NCI-H748 (cell line): ENCODE measurements around the gene PER2.

Source experiments
- DNase-seq: peaks from one replicate; lab custom pipeline; 2025; ENCODE audit not compliant: unreplicated experiment; lab: John Stamatoyannopoulos, UW

PER2 gene

DNA sequence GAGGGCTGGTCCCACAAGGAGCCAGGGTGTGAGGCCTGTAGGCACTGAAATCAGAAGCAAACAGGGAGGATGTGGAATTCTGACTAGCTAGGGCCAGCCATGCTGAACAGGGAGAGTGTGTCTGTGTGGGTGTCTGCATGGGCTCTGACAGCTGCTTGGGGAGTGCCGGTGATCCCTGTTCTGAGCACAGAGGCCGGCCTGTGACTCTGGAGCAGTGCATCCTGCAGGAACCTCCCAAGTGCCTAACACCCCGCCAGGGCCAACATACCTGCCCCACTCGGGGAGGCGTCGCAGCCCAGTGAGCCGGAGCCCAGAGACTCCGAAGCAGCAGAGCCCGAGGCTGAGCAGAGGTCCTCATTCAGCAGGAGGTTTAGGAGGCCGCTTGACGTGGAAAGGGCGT lies 37.1 kb downstream of the PER2 start:
- DNase-seq: no peak

DNA sequence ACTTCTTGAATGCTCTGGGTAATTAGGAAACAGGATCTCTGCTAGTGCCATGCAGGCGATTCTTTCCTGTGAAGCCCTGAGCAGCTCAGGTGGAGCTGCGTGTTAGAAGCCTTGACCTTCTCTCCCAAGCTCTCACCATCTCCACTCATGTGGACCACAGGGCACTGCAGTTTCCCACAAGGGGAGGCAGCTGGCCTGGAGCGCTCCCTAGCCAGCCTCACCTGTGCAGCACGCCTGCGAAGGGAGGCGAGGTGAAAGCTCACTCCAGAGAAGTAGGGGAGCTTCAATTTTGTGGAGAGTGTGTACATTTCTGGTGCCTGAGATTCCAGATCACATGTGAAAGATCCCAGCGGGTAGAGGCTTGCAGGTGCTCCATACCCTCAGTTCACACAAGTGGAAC lies 37.5 kb downstream of the PER2 start:
- no peak for DNase-seq

DNA sequence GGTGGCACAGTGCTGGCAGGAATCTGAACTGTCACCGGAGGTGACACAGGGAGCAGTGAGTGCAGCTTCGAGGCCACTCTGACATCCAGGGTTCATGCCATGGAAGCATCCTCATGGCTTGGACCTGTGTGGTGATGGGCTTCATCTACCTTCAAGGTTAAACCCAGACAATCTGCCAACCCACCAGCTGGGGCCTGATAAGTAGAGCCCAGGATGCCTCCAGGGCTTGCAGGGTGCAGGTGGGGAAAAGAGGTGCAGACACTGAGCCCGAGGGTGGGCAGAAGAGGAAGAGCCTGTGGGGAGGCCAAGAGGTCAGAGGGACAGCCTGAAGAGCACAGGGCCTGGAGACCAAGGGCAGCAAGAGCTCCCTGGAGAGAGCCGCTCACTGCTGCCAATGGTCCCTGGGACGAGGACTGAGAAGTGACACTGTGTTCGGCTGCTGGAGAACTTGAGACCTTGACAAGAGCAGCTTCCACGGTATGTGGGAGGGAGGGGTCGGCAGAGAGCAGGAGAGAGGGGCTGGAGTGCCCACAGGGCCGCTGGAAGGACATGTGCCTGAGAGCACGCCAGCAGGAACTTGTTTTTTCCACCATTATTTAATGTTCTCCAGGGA lies 40.5 kb downstream of the PER2 start:
- no peak for DNase-seq

DNA sequence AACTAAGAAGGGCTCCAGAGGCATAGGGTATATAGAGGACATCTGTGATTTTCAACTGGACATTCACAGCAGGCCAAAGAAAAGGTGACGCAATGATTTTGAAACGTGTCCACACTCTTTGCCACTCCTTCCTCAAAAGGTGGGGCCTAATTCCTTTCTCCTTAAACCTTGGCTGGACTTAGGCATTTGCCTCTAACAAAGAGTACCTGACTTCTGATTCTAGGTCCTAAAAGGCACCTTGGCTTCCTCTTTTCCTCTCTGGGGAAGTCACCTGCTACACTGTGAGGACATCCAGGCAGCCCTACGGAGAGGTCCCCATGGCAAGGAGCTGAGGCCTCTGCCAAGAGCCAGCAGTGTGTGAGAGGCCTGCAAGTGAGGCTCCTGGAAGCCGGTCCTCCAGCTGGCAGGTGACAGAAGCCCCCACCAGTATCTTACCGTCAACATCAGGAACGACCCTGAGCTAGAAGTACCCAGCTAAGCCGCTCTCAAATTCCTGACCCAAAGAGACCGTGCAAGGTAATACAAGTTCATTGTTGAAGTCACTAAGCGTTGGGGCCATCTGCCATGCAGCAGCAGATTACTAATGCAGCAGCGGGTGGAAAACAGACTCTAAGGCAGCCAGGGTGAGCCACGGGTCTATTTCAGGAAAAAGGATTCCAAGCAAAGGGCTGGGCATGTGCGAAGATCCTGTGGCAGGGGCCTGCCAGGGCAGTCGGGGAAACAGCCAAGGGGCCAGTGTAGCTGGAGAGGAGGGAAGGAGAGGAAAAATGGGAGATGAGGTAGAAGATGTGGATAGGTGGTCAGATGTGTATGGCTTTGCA lies 41.2 kb downstream of the PER2 start:
- no peak for DNase-seq

DNA sequence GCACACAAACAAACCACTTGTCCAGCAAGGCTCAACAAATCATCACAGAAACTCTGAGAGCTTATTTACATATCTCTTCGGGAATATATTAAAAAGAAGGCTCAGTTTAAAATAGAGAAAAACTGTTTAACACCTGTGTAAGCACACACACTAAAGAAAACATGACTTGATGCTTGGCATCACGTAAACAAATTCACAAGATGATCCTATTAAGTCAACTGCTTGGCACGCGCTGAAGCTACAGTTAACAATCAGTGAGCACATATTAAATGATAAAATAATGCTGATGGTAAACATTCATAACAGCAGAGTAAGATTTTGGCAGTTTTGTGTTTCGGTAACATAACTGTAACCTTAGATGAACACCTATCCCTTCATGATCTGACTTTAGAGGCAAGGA lies 44.3 kb downstream of the PER2 start:
- DNase-seq: no peak

DNA sequence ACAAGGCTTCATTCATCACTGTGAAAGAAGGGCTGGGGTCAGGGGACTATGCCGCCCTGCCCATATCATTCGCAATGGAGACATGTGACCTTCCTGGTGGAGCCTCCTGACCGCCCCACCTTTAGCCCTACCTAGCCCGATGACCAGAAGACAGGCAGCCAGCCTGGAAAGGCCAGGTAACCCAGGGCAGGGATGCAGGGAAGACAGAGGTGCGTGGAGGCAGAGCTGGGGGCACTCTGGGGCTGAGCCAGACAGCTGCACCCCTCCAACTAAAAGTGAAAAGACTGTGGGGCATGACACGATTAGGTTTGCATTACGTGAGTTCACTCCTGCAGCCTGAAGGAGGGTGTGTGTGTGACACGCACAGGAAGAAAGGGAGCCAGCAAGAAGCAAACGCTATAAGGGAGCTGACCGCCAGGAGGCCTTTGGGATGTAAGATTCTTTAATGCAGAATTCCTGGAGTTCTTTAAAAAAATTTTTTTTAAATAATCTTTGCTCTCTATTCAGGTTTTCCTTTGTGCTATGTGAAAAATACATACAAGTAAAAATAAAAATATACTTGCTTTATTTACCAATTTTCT lies 44.8 kb downstream of the PER2 start:
- DNase-seq: peak; percentile 39

DNA sequence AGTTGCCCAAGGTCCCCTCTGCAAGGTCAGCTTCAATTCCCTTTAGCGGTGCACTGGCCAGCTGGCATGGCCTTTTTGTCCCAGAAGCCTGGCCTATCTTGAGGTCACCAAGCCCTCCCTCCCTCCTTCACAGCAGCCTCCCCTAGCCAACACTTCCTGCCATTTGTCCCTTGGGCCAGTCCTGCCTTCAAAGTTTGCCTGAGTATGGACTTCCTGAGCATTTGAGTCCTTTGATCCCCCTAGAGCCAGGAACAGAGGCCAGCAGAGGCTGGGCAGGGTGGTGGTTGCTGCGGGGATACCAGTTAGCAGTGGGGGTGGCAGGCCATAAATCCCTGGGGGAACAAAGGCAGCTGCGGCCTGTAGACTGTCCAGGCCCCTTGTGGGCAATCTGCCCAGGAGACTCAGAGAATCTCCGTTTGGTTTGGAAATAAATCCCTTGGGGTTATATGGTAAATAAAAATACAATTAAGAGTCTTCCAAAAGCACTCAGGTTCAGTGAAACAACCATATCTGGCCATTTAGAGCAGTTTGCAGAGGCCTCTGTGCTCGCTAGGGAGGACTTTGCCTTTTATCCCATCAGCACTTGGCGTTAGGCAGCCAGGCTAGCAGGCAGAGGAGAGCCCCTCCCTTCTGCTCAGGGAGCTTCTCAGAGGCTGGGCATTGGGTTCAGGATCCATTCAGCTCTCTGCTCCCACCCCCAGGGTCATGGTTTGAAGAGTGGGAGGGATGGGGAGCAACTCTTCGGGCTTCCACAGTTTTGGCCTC lies 45.5 kb downstream of the PER2 start:
- peak; percentile 74 for DNase-seq

DNA sequence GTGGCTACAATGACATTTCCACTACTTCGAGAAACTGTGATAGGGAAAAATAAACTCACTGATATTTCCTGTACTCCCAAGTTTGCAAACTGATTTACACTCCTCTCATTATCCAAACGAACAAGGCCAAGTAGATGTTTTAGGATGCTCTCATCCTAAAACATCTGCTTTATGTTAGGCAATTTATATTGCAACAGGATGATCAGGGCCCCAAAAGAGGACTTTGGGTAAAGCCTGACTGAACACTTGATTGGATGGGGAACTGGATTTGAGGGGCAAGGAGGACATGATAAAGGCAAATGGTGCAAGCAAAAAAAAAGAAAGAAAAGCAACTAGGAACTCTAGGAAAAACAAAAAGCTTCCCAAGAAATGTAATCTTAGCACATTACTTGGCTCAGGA lies 46.4 kb downstream of the PER2 start:
- no peak for DNase-seq

DNA sequence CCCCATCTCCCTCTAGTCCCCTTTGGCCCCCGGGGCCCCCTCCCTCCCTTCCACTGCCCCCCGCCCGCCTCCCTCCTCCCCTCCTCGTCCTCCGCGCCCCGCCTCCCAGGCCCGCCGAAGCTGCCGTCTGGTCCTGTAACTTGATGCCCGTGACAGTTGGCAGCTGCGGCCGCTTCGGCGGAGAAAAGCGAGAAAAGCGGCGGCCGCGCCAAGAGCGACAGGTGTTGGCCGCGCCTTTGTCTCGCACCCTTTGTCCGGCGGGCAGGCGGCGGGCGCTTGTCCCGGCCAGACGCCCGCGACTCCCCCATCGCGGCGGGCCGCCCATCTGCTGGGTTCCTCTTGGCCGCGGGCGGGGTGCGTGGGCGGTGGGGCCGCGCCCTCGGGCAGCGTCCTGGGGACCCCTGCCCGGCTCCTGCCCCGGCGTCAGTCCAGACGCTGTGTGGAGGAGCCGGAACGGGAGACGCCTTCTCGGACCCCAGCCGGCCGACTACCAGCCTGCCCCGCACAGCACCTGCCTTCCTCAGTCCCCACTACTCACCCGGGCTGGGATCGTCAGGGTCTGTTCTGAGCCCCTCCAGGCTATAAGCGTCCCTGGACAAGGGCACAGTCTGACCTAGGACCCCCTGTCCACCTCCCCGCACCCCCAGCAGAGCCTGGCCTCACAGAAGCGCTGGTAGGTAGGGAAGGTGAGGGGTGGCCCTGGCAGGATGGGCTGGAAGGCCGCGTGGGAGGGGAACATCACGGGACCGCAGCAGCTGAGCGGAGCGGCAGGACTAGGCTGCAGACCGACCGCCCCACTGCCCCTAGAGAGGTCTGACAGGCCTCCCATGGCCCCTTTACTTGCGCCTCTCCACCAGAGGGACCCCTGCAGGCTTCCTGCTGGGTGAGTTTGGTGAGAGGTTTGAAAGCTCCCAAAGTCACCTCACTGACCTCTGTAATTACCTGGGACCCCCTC lies 47.4 kb downstream of the PER2 start:
- peak; percentile 98 for DNase-seq

DNA sequence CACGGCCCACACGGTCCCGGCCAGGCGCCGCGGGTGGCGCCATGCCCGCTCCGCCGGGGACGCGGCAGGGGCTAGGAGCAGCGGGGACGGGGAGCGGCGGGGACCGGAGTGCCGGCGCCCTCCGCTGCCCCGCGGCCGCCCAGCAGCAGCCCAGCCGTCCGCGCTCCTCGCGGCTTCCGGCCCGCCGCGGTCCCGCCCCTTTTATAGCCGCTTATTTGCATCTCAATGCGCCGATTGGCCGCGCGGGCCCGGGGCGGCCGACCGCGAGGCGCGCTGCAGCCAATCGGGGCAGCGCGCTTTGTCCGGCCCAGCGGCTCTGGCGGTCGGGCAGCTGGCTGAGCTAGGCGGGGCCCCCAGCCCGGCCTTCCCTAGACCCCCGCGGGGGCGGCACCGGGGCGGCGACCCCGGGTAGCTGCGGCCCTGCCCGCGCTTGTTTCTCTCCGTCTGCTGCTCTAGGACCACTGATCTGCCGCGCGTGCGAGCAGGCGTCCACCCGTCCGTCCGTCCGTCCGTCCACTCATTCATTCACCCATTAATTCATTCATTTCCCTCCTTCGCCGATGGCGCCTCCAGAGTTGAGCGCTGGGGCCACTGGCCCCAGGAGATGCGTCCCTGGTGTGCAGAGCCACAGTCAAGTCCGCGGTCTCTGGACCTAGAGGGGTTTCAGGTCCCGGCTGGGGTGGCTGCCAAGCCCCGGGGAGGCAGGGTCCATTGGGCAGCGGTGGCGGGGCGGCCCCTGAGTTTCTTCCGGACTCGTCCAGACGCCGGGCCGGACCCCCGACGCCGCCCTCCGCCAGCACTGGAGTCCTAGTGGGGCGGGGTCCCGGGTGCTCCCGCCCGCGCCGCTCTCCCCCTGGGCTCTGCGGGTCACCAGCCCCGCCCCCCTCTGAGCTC lies 48.3 kb downstream of the PER2 start, which contains the start of gene HES6:
Gene HES6 (minus strand): TSS at position 176 of the 894 bp plus-strand sequence. CDS start 133 bp downstream, at position 43.
- DNase-seq: peak; percentile 98

DNA sequence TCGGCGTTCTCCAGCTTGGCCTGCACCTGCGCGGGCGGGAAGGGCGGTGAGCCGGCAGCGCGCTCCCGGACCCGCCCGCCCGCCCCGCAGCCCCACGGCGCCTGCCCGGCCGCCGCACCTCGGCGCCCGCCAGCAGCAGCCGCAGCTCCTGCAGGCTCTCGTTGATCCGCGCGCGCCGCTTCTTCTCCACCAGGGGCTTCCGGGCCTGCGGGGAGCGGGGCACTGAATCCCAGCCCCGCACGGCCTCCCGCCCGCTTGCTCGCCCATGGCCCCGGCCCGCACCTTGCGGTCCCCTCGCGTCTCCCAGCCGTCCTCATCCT lies 48.9 kb downstream of the PER2 start:
- no peak for DNase-seq

DNA sequence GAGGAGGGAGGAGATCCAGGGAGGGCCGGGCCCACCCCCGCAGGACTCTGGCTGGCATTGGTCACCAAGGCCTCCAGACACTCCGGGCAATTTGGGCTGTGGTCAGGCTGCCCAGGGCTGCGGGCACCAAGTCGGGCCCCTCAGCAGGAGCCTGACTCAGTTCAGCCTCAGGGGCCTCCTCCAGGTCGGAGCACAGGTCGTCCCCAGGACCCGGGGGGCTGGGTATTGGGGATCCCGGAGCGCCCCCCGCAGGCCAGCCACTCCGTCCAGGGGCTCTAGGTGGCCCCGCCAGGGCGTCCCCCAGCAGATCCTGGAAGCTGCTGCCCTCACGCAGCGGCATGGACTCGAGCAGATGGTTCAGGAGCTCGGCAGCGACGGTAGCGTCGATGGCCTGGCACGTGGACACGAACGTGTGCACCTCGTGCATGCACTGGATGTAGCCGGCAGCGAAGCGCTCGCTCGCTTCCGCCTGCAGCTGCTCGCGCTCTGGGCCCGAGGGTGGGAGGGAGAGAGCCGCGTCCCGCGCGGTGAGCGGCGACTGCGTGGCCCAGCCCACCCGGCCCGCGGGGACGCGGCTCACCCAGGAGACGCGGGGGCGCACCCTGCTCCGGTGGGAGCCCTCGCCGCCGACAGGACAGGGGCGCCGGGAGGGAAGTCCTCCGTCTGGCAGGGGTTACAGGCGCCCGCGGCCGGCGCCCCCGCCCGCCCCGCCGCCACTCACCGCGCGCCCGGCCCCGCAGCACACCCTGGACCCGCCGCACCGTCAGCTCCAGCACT lies 49.5 kb downstream of the PER2 start:
- peak; percentile 78 for DNase-seq

DNA sequence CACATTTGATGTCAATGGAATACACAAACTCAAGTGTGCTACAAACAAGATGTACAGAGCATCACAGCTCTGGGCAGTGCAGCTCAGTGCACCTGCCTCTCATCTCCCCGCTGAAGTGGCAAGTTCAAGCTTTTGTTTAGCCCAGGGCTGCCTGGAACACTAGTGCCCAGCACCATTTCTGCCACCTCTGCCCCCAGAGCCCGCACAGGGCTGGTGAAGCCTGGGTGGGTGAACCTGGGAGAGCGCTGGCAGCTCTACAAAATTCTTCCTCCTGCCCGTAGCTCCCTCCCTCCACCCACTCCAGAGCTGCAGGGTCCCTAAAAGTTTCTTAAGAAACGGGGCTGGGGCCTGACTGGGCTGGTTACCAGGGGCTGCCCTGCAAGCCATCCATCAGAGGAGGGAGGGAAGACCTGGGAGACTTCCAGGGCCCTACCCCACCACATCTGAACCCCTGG lies 50.1 kb downstream of the PER2 start:
- DNase-seq: peak; percentile 50

DNA sequence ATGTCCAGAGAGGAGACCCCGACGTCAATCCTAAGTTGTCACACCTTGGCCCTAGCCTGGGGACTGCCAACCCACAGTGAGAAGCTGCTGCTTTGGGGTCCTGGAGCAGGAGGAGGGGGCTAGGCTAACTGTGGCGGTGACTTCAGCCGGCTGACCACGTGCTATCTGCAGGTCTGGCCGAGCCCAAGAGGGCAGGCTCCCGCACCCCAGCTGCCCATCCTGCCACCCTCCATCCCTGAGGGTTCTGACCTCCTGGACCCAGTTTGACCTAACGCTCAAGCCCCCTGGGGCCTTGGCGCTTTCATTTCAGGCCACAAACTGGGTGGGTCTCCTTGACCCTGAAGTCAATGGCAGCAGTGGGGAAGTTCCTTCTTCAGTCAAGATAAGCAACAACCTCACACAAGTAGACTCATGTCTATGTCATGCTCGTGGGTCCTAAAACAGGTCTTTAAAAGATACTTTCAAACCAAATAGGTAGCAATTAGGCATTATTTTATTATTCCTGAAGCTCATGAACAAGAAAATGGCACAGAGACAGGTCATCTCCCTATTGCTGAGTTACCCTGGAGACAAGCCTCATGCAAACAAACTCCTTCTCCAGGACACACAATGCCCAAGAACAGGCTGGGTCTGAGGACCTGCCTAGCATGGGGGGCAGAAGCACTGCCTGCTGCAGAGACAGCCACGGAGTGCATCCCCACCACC lies 50.8 kb downstream of the PER2 start:
- DNase-seq: peak; percentile 52

DNA sequence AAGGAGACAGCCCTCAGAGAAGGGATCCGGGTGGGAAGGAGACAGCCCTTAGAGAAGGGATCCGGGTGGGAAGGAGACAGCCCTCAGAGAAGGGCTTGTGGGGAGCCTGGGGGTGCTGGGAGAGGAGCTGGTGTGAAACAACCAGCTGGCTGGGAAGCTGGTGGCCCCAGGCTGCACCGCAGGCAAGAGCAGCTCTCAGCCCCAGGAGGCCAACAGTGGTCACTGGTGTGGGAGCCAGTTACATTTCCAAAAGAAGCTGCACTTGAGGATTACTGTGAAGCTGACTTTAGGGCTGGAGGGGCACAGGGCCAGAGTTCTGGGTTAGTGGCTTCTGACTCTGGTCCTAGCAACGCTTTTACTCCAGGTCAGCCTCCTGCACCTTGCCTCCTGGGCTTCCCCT lies 51.8 kb downstream of the PER2 start:
- DNase-seq: no peak

DNA sequence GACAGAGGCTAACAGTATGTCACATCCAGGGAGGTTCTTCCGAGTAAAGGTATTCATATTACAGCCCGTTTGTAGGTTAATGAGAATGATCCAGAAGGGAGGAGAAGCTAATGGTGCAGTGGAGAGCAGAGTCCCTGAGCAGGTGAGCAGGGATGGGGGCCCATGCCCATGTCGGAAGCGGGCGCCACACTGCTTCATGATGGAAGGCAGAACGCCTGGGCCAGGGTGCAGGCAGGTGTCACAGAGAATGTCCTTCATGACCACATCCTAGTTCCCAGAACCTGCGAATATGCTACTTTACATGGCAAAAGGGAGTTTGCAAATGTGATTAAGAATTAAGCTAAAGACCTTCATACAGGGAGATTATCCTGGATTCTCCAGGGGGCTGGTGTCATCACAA lies 52.6 kb downstream of the PER2 start:
- DNase-seq: no peak

DNA sequence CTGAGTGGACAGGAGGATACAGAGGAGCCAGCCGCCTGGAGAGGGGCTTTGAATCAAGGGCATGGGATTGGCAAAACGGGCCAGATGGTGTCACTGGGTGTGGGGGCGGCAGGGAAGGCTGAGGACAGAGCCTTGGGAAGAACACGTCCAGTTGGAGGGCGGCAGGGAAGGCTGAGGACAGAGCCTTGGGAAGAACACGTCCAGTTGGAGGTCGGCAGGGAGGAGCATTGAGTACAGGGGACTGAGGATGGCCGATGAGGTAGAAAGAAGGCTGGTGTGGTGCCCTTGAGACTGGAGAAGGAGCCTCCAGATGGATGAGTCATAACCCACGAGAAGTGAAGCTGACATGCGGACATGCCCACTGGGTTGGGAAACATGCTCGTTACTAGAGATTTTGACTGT lies 53.1 kb downstream of the PER2 start:
- no peak for DNase-seq

DNA sequence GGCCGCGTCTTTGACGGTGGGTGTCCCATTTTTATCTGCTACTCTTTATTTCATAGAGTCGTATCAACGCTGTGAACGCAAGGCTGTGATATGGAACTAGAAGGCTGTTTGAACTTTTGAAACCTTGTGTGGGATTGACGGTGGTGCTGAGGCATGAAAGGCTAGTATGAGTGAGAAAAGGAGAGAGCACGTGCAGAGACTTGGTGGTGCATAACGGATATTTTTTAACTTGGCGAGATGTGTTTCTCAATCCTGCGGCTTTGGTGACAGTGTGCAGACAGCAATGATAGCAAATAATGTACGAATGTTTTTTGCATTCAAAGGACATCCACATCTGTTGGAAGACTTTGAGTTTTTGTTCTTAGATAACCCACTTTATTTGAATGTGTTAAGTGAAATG lies 54.8 kb downstream of the PER2 start:
- no peak for DNase-seq
